Neural cell (in vitro differentiated cells): Measurements from ENCODE around the gene ETFB.

ENCODE experiments used
- CTCF ChIP-seq: fragments of 450-650 bp; IDR thresholded peaks from 2 replicates; pipeline ENCODE4 v1.5.1; 2014; ENCODE audit warnings: antibody characterized with exemption, mild to moderate bottlenecking, moderate library complexity; ENCODE audit not compliant: poor library complexity, severe bottlenecking
- EP300 ChIP-seq: fragments of 450-650 bp; conservative IDR thresholded peaks from 2 replicates; pipeline ENCODE4 v1.6.1; 2014; ENCODE audit warnings: antibody characterized with exemption, mild to moderate bottlenecking, moderate library complexity; ENCODE audit not compliant: poor library complexity, severe bottlenecking
- EZH2 ChIP-seq: fragments of 200-600, 300-800 bp; shearing (Covaris generic), sonication (generic); IDR thresholded peaks from 2 replicates; pipeline ENCODE4 v1.6.1; 2014; ENCODE audit warnings: antibody characterized with exemption, low read length, borderline replicate concordance, mild to moderate bottlenecking; ENCODE audit not compliant: insufficient read depth, poor library complexity, severe bottlenecking
- POLR2AphosphoS5 ChIP-seq: IDR thresholded peaks from 2 replicates; pipeline ENCODE4 v1.6.1; 2012
- RAD21 ChIP-seq: fragments of 450-650 bp; conservative IDR thresholded peaks from 2 replicates; pipeline ENCODE4 v1.6.1; 2014; ENCODE audit warnings: antibody characterized with exemption, mild to moderate bottlenecking, moderate library complexity
- REST ChIP-seq: IDR thresholded peaks from 2 replicates; pipeline ENCODE4 v1.6.1; 2012; ENCODE audit warnings: borderline replicate concordance
- TAF1 ChIP-seq: IDR thresholded peaks from 2 replicates; pipeline ENCODE4 v1.6.1; 2012; ENCODE audit warnings: low read depth

GRCh38 chr19:51331193-51331592 is 35.0 kb downstream of the ETFB start:
- no peak for TF ChIP-seq POLR2AphosphoS5
- no peak for TF ChIP-seq RAD21
- TF ChIP-seq EP300, result no peak
- no peak for TF ChIP-seq CTCF
- TF ChIP-seq TAF1, result no peak
- no peak for TF ChIP-seq EZH2
- no peak for TF ChIP-seq REST
